Muscle of leg (tissue), 11 donors: ENCODE measurements around the gene PRIM1. TPM values are rescaled to one million over a fixed set of nuclear protein-coding genes. Genes with fewer than 3 reads are reported as not detected.

Source experiments
- DNase-seq: peaks from one replicate; pipeline ENCODE4 v3.0.0; 2013
- H3K27ac ChIP-seq: one replicate; pipeline ENCODE4 v1.5.1; 2013; ENCODE audit warnings: mild to moderate bottlenecking, low read length, control low read depth
- H3K27me3 ChIP-seq: one replicate; pipeline ENCODE4 v1.6.1; 2013; ENCODE audit warnings: low read length; ENCODE audit not compliant: control insufficient read depth, insufficient read depth
- H3K36me3 ChIP-seq: one replicate; pipeline ENCODE4 v1.6.1; 2013; ENCODE audit warnings: low read length; ENCODE audit not compliant: control insufficient read depth, insufficient read depth
- H3K4me1 ChIP-seq: one replicate; pipeline ENCODE4 v1.6.1; 2013; ENCODE audit warnings: low read length; ENCODE audit not compliant: control insufficient read depth, insufficient read depth
- H3K4me3 ChIP-seq: one replicate; pipeline ENCODE4 v1.5.1; 2013; ENCODE audit warnings: low read length, control low read depth
- H3K9me3 ChIP-seq: replicated peaks from 2 replicates; pipeline ENCODE4 v1.6.1; 2013; ENCODE audit warnings: low read depth, low read length; ENCODE audit not compliant: control insufficient read depth
- WGBS: methylation state at CpG from one replicate; pipeline ENCODE4 v1.1.5; 2013; ENCODE audit warnings: missing lambda C conversion rate; ENCODE audit not compliant: insufficient coverage; 5-methylcytosine and 5-hydroxymethylcytosine counted together
- polyA plus RNA-seq, 8 donors: library from polyadenylated mRNA; unstranded; fragments of 120-200 nt; gene quantifications; one replicate each; pipeline versions ENCODE4 v1.2.1 to v1.2.3, GENCODE V29; 2013; ENCODE audit warnings: inconsistent platforms in 1 of 8, low replicate concordance in 1 of 8; ENCODE audit not compliant: insufficient read length in 8 of 8, insufficient read depth in 1 of 8
- total RNA-seq: library from RNA; stranded (reverse); fragments of 120-200 nt; gene quantifications from one replicate; pipeline ENCODE4 v1.2.4, GENCODE V29; 2013

Gene PRIM1
- total and polyA plus RNA-seq, 9 donors: 9.3 to 13.9 (median 10.6) TPM

- Histone ChIP-seq H3K9me3 (no peaks in the 10 kb centered on the region), H3K36me3 (peaks cover 50% of the 10 kb centered on the region), H3K4me1 (peaks cover 67% of the 10 kb centered on the region), H3K27me3 (no peaks in the 10 kb centered on the region), H3K27ac (peak overlapping the region; percentile 22), H3K4me3 (no peak overlapping the region)
- WGBS: 82% methylated on average over 1 of the region's 1 CpG
- DNase-seq: no peak
Observed at GRCh38 chr12:56720731-56721151, 31.4 kb downstream of the PRIM1 start.

GRCh38 chr12:56719056-56719455, 33.1 kb downstream of the PRIM1 start:
- Histone ChIP-seq H3K27me3 (no peaks in the 10 kb centered on the region), H3K4me1 (peaks cover 68% of the 10 kb centered on the region), H3K9me3 (no peaks in the 10 kb centered on the region), H3K4me3 (no peak overlapping the region), H3K27ac (no peak overlapping the region), H3K36me3 (peaks cover 61% of the 10 kb centered on the region)
- no peak for DNase-seq

- Histone ChIP-seq H3K4me1 (peaks cover 68% of the 10 kb centered on the region), H3K27ac (no peak overlapping the region), H3K9me3 (no peaks in the 10 kb centered on the region), H3K4me3 (no peak overlapping the region), H3K36me3 (peaks cover 63% of the 10 kb centered on the region), H3K27me3 (no peaks in the 10 kb centered on the region)
- DNase-seq: no peak
- 42% methylated on average over 4 of the region's 4 CpGs for WGBS
Observed at GRCh38 chr12:56718636-56719035, 33.5 kb downstream of the PRIM1 start.

- WGBS: no CpG with 5 or more reads among the region's 1 CpG
- no peak overlapping the region for H3K27ac ChIP-seq
Observed at GRCh38 chr12:56718149-56718548, 34.0 kb downstream of the PRIM1 start.

GRCh38 chr12:56716933-56717880, 34.9 kb downstream of the PRIM1 start:
- H3K4me3 ChIP-seq: no peak overlapping the region
- peak overlapping the region; percentile 23 for H3K27ac ChIP-seq
- WGBS: 74% methylated on average over 4 of the region's 4 CpGs
- peaks cover 75% of the 10 kb centered on the region for H3K36me3 ChIP-seq
- H3K9me3 ChIP-seq: no peaks in the 10 kb centered on the region
- DNase-seq: no peak
- peaks cover 61% of the 10 kb centered on the region for H3K4me1 ChIP-seq
- H3K27me3 ChIP-seq: no peaks in the 10 kb centered on the region

More at GRCh38 chr12:56718149-56718548, 34.0 kb downstream of the PRIM1 start:
- Histone ChIP-seq H3K9me3 (no peaks in the 10 kb centered on the region), H3K4me1 (peaks cover 68% of the 10 kb centered on the region), H3K36me3 (peaks cover 68% of the 10 kb centered on the region), H3K27me3 (no peaks in the 10 kb centered on the region), H3K4me3 (no peak overlapping the region)
- DNase-seq: no peak

GRCh38 chr12:56716458-56716857, 35.7 kb downstream of the PRIM1 start:
- 38% methylated on average over 1 of the region's 1 CpG for WGBS
- no peak for DNase-seq
- Histone ChIP-seq H3K27ac (no peak overlapping the region), H3K9me3 (no peaks in the 10 kb centered on the region), H3K27me3 (no peaks in the 10 kb centered on the region), H3K4me3 (no peak overlapping the region), H3K36me3 (peaks cover 76% of the 10 kb centered on the region), H3K4me1 (peaks cover 57% of the 10 kb centered on the region)

GRCh38 chr12:56715798-56716197, 36.3 kb downstream of the PRIM1 start:
- Histone ChIP-seq H3K36me3 (peaks cover 71% of the 10 kb centered on the region), H3K27me3 (no peaks in the 10 kb centered on the region), H3K27ac (no peak overlapping the region), H3K4me3 (no peak overlapping the region), H3K9me3 (no peaks in the 10 kb centered on the region), H3K4me1 (peaks cover 50% of the 10 kb centered on the region)
- DNase-seq: no peak
- WGBS: 56% methylated on average over 8 of the region's 8 CpGs

- no peaks in the 10 kb centered on the region for H3K27me3 ChIP-seq
- peaks cover 58% of the 10 kb centered on the region for H3K36me3 ChIP-seq
- H3K27ac ChIP-seq: no peak overlapping the region
- WGBS: no CpG with 5 or more reads among the region's 2 CpGs
- no peak overlapping the region for H3K4me3 ChIP-seq
- H3K4me1 ChIP-seq: peaks cover 37% of the 10 kb centered on the region
- no peaks in the 10 kb centered on the region for H3K9me3 ChIP-seq
- no peak for DNase-seq
Observed at GRCh38 chr12:56714431-56714929, 37.6 kb downstream of the PRIM1 start.

- H3K27me3 ChIP-seq: no peaks in the 10 kb centered on the region
- H3K4me3 ChIP-seq: no peak overlapping the region
- peaks cover 26% of the 10 kb centered on the region for H3K4me1 ChIP-seq
- H3K27ac ChIP-seq: no peak overlapping the region
- H3K9me3 ChIP-seq: no peaks in the 10 kb centered on the region
- no CpG with 5 or more reads among the region's 3 CpGs for WGBS
- H3K36me3 ChIP-seq: peaks cover 51% of the 10 kb centered on the region
- DNase-seq: no peak
Observed at GRCh38 chr12:56713345-56713744, 38.8 kb downstream of the PRIM1 start.

GRCh38 chr12:56709759-56710376, 42.3 kb downstream of the PRIM1 start:
- no peaks in the 10 kb centered on the region for H3K4me1 ChIP-seq
- no peaks in the 10 kb centered on the region for H3K27me3 ChIP-seq
- H3K36me3 ChIP-seq: peaks cover 31% of the 10 kb centered on the region
- H3K4me3 ChIP-seq: no peak overlapping the region
- no CpG with 5 or more reads among the region's 5 CpGs for WGBS
- DNase-seq: no peak
- H3K9me3 ChIP-seq: no peaks in the 10 kb centered on the region
- no peak overlapping the region for H3K27ac ChIP-seq
